A549 (cell line): Measurements from ENCODE around the gene TLR9.

ENCODE experiments used
- CHD4 ChIP-seq: fragments of 200-600 bp; sonication (generic); IDR thresholded peaks from 2 replicates; pipeline ENCODE4 v1.6.1; 2016; ENCODE audit warnings: antibody characterized with exemption, mild to moderate bottlenecking, borderline replicate concordance
- ESRRA ChIP-seq: fragments of 150-350 bp; IDR thresholded peaks from 2 replicates; pipeline ENCODE4 v1.6.1; 2014; ENCODE audit warnings: mild to moderate bottlenecking, low read length, borderline replicate concordance
- FOSL2 ChIP-seq, 2 experiments: fragments of 450-650 bp in 1 of 2; fragments of >200 bp in 1 of 2; sonication (Bioruptor Twin) in 1 of 2; formaldehyde crosslinking; IDR thresholded peaks; 2 replicates each; pipeline versions ENCODE4 v1.5.0 to v1.6.1; 2016 to 2020; ENCODE audit warnings: mild to moderate bottlenecking in 1 of 2, moderate library complexity in 1 of 2
- MAZ ChIP-seq: fragments of 150-350 bp; IDR thresholded peaks from 2 replicates; pipeline ENCODE4 v1.6.1; 2014; ENCODE audit warnings: antibody characterized with exemption, low read depth, low read length, borderline replicate concordance
- MYC ChIP-seq: IDR thresholded peaks from 2 replicates; pipeline ENCODE4 v1.6.1; 2012; ENCODE audit warnings: mild to moderate bottlenecking, inconsistent platforms, low read length, improper control_type of control experiment, borderline replicate concordance
- POLR2A ChIP-seq: IDR thresholded peaks from 2 replicates; pipeline ENCODE4 v1.6.1; 2012; ENCODE audit warnings: mild to moderate bottlenecking, low read length
- RAD21 ChIP-seq, 2 experiments: fragments of >200 bp in 1 of 2; sonication (Bioruptor Twin) in 1 of 2; formaldehyde crosslinking in 1 of 2; IDR thresholded peaks in 1 of 2; conservative IDR thresholded peaks in 1 of 2; 2 replicates in 1 of 2; 3 replicates in 1 of 2; pipeline ENCODE4 v1.6.1; 2012 to 2018; ENCODE audit warnings: inconsistent platforms in 1 of 2
- RCOR1 ChIP-seq: fragments of 150-350 bp; IDR thresholded peaks from 2 replicates; pipeline ENCODE4 v1.6.1; 2014; ENCODE audit warnings: antibody characterized with exemption, low read length, low read depth
- TF ChIP-seq, protein P1 (sequence below): fragments of >200 bp; sonication (Bioruptor Twin); formaldehyde crosslinking; IDR thresholded peaks from 3 replicates; pipeline ENCODE4 v1.5.1; 2016
- TF ChIP-seq, protein P2 (sequence below): fragments of >200 bp; sonication (Bioruptor Twin); formaldehyde crosslinking; IDR thresholded peaks from 3 replicates; pipeline ENCODE4 v1.6.1; 2016

DNA sequence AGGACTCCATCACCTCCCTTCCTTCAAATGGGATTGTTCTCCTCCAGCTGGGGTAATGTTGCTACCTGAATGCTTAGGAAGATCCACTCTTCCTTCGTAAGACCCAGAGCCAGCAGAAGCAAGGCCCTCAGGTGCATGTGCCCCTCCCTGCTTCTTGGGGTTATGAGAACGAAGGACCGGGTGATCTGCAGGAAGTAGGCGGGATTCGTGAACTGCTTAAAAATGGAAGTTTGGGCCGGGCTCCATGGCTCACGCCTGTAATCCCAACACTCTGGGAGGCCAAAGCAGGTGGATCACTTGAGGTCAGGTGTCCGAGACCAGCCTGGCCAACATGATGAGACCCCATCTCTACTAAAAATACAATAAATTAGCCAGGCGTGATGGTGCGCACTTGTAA is 8.0 kb downstream of the TLR9 start:
- no peak for TF ChIP-seq ESRRA
- TF ChIP-seq MYC = no peak
- TF ChIP-seq, protein P1, sequence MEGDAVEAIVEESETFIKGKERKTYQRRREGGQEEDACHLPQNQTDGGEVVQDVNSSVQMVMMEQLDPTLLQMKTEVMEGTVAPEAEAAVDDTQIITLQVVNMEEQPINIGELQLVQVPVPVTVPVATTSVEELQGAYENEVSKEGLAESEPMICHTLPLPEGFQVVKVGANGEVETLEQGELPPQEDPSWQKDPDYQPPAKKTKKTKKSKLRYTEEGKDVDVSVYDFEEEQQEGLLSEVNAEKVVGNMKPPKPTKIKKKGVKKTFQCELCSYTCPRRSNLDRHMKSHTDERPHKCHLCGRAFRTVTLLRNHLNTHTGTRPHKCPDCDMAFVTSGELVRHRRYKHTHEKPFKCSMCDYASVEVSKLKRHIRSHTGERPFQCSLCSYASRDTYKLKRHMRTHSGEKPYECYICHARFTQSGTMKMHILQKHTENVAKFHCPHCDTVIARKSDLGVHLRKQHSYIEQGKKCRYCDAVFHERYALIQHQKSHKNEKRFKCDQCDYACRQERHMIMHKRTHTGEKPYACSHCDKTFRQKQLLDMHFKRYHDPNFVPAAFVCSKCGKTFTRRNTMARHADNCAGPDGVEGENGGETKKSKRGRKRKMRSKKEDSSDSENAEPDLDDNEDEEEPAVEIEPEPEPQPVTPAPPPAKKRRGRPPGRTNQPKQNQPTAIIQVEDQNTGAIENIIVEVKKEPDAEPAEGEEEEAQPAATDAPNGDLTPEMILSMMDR = no peak
- no peak for TF ChIP-seq CHD4
- no peak for TF ChIP-seq FOSL2 (IDR thresholded peaks at IDR 0.05)
- no peak for TF ChIP-seq FOSL2 (CRISPR knock-in tag; IDR thresholded peaks at IDR 0.05)
- TF ChIP-seq, protein P2, sequence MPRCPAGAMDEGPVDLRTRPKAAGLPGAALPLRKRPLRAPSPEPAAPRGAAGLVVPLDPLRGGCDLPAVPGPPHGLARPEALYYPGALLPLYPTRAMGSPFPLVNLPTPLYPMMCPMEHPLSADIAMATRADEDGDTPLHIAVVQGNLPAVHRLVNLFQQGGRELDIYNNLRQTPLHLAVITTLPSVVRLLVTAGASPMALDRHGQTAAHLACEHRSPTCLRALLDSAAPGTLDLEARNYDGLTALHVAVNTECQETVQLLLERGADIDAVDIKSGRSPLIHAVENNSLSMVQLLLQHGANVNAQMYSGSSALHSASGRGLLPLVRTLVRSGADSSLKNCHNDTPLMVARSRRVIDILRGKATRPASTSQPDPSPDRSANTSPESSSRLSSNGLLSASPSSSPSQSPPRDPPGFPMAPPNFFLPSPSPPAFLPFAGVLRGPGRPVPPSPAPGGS = no peak
- no peak for TF ChIP-seq RCOR1
- no peak for TF ChIP-seq POLR2A
- no peak for TF ChIP-seq RAD21 (conservative IDR thresholded peaks at IDR 0.05 in 1 of 2, IDR thresholded peaks at IDR 0.05 in 1 of 2)
- no peak for TF ChIP-seq MAZ
